HG03066 (cell line): Measurements from ENCODE around the gene PHETA2.
"Not testable (repeated sequence)": the region's sequence is repeated elsewhere in the genome, so short reads cannot be mapped to it uniquely, and the experiment has no call there.

Experiments used
- ATAC-seq: cut with Tn5 transposase; IDR thresholded peaks from one replicate; pipeline ENCODE4 v1.9.1; 2021; ENCODE audit warnings: low read depth; ENCODE audit not compliant: unreplicated experiment

PHETA2 gene

DNA sequence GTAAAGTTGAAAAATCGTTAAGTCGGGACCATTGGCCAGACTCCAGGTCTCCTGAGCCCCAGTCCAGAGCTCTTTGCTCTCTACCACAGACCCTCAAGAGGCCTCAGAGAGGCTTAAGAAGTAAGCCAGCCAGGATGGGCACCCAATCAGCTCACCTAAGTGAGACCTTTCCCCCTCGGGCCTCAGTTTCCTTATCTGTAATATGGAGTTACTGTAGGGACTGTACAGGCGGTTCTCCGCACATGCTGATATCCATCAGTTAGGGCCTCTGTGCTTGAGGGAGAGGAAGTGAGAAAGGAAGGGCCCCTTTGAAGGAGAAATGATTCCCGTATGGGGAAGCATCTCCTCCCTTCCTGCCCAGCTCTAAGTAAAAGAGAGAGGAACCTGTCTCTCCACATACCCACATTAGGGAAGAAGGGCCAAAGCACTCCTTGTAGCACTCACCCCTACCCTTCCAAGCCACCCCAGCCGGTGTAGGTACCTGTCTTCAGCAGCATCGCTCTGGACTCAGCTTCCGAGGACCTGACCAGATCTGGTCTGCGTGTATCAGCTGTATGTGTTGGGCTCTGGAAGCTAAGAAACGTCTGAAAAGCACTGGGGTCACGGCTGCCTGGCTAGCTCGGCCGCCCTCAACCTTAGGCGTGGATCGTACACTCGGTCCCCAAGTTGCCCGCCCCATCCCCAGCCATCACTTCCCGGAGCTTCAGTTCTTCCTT, 4.1 kb upstream of the PHETA2 start:
- peak; percentile 18 for ATAC-seq

DNA sequence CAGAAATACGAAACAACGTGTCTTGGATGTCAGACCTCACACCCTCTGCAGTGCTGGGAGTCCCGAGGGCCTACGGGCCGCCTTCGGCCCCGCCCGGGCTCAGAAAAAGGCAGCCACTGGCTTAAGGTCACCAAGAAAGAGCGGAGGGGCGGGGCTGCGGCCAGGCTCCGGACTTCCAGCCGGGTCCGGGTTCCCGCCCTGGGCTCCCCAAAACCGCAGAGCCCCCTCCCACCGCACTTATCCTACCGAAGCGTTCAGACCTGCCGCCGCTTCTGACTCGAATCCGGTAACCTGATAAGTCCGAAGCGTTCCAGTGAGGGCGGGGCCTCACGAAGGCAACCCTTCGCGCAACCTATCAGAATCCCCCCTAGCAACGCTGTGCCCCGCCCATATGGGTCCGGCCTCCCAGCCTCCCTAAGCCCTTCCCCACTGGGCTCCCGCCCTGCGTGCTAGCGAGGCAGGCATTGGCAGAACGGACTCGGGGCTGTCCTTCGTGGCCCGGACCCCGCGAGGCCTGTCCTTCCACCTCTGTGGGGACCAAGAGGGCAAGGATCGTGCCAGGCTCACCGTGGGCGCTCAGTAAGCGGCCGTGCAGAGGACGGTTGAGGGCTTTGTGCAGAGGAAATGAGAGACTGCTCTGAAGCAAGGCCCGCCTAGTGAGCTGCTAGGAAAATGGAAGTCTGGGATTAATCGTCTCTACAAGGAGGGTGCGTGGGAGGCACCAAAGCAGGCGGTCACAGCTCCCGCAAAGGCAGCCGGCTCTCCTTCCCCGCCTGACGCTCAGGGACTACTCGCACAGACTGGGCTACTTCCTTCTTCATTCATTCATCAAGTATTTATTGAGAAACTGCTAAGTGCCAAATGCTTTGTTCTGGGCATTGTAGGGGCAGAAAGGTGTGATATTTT, 3.3 kb upstream of the PHETA2 start, which contains the start of gene NAGA:
Gene NAGA (minus strand): TSS at position 296 of the 906 bp plus-strand sequence. CDS start 515 bp downstream, outside the sequence.
- ATAC-seq, result peak; percentile 88

DNA sequence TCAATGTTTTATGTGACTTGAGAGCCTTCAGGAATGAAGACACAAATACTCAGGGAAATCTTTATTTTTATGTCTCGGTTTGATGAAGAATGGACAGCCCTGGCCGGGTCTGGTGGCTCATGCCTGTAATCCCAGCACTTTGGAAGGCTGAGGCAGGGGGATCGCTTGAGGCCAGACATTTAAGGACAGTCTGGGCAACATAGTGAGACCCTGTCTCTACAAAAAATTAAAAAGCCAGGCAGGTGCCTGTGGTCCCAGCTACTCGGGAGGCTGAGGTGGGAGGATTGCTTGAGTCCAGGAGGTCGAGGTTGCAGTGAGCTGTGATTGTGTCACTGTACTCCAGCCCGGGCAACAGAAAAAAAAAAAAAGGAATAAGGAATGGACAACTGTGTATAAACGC, 2.5 kb upstream of the PHETA2 start:
- ATAC-seq, result not testable (repeated sequence)

DNA sequence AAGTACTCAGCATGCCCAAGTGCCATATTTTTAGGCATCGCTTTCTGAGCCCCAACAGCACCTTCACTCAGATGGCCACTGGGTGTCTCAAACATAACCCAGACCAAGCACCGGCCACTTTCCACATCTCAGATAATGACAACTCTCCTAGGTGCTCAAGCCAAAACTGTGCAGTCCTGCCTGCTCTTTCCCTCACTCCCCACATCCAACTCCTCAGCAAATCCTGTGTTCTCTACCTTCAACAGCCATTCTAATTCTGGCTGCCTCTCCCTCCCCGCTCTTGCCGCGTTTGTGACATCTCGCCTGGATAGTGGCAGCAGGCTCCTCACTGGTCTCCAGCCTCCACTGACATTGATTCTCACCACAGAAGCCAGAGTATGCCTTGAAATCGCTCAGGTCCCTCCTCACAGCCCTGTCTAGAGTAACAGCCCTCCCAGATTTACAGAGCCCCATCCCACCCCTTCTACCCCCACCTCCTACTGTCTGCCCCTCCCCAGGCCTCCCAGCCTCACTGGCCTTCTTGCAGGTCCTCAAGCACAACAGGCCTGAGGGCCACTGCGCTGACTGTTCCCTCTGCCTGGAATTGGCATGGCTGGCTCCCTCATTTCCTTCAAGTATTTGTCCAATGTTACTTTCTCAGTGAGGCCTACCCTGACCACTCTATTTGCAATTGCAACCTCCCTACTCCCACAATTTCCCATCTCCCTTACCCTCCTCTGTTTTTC, 1.3 kb upstream of the PHETA2 start:
- ATAC-seq, result no peak

DNA sequence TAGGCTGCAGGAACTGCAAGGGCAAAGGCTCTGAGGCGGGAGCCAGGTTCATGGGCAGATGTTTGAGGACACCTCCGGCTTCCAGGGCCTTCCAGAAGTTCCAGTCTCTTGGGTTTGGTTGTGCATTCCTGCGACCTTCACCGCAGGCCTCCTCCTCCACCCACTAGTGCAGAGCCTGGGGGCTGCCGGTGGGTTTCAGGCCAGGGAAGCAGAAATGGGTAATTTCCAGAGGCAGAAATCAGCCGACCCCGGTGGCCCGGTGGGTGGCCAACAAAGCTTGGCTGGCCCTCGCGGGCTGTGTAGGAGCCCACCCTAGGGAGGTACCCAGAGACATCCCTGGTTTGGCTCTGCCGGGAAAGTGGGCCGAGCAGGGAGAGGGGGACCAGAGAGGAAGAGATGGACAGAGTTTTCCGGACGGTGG, 417 bp upstream of the PHETA2 start:
- no peak for ATAC-seq

DNA sequence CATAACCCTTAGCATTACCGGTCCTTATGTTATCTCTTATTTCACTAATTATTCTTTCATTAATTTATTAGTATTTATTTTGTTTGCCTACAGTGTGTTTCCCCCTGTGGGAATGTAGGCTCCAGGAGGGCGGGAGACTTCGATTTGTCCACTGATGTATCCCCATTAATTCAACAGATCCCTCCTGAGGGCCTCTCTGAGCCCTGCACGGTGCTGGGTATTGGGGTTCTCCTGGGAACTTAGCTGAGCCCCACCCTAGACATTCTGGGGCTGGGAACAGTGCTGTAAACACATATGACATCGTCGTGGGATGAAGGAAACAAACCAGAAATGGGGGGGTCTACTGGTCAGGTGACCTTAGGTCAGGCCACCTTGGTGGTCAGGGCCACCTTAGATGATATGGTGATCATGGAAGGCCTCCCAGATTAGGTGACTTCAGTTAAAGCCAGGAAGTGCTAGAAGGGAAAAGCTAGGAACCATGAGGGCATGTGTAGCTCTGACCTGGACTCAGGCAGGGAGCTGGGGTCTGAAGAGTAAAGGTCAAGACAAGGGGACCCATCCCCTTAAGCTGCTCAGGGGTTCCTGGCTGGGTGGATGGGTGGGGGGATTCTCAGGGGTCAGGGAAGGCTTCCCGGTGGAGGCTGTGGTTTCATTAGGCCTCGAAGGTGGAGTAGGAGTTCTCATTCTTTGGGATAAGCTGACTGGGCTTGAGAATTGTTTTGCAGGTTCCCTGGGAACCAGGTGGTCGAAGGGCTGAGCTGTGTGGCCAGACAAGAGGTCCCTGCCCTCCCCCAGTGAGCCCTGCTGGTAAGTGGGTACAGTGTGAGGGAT, 1.0 kb downstream of the PHETA2 start:
- no peak for ATAC-seq

DNA sequence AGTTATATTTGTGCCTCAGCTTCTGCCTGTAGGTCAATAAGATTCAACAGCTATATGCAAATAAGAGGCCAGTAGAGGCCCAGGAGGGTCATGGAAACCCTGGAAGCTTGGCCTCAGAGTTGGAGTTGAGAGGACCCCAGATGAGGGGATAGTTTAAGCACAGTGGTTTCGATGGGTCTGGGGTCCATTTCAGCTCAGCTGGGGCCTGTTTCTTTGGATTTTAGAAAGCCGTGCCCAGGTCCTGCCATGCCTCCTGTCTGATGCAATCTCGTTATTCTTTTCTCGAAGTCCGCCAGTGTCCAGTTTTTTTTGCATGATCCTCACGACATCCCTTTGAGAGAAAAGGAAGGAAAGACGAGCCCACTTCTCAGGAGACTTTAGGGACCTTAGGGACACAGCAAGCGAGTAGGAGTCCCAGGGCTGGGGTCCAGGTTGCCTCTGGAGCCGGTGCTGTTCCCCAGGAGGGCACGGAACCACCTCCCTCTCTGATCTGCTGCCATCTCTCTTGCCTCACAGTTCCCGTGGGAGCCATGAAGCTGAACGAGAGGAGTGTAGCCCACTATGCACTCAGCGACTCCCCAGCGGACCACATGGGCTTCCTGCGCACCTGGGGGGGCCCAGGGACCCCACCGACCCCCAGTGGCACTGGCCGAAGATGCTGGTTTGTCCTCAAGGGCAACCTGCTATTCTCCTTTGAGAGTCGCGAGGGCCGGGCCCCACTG, 2.9 kb downstream of the PHETA2 start:
- ATAC-seq, result no peak

DNA sequence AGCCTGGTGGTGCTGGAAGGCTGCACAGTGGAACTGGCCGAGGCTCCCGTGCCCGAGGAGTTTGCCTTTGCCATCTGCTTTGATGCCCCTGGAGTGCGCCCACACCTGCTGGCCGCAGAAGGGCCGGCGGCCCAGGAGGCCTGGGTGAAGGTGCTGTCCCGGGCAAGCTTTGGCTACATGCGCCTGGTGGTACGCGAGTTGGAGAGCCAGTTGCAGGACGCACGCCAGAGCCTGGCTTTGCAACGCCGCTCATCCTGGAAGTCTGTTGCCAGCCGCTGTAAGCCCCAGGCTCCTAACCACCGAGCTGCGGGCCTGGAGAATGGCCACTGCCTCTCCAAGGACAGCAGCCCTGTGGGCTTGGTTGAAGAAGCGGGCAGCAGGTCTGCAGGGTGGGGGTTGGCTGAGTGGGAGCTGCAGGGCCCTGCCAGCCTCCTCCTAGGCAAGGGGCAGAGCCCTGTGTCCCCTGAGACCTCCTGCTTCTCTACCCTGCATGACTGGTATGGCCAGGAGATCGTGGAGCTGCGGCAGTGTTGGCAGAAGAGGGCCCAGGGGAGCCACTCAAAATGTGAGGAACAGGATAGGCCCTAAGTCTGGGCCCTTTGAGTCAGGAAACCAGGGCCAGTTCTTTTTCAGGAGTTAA, 3.6 kb downstream of the PHETA2 start:
- ATAC-seq, result no peak

DNA sequence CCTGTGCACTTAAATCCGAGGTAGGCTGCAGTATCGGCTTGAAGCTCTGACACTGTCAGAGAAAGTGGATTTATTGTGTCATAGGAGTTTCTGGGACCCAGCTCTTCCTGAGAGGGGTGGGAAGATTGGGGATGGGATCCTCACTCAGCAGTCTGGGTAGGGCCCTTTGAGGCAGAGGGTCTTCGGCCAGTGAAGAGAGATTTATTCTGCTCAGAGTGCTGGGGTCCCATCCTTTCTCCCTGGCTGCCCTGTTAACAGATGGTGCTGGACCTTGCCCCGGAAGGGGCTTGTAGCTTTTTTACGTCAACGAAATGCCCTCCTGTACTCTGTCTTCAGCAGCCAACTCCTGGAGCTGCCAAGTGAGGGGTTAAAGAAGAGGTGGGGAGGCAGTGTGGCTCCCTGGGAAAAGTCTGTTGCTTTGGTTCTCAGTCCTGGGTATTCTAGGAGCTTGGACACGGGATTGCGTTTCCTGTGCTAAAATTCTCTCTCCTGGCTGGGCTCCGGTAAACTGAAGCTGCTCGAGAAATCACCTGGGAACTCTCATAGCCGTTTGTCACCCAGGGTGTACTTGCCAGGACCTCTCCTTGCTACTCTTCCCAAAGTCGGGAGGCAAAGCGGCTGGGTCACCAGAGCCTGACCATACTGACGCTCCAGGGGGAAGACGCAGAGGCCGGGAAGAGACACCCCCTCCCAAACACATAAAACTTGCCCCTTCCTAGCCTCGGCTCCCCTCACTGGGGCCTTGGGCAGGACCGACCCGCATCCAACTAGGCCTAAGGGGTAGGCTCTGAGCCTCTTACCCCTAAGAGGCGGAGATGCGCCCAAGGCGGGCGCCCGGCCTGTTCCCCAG, 4.6 kb downstream of the PHETA2 start:
- ATAC-seq, result no peak

DNA sequence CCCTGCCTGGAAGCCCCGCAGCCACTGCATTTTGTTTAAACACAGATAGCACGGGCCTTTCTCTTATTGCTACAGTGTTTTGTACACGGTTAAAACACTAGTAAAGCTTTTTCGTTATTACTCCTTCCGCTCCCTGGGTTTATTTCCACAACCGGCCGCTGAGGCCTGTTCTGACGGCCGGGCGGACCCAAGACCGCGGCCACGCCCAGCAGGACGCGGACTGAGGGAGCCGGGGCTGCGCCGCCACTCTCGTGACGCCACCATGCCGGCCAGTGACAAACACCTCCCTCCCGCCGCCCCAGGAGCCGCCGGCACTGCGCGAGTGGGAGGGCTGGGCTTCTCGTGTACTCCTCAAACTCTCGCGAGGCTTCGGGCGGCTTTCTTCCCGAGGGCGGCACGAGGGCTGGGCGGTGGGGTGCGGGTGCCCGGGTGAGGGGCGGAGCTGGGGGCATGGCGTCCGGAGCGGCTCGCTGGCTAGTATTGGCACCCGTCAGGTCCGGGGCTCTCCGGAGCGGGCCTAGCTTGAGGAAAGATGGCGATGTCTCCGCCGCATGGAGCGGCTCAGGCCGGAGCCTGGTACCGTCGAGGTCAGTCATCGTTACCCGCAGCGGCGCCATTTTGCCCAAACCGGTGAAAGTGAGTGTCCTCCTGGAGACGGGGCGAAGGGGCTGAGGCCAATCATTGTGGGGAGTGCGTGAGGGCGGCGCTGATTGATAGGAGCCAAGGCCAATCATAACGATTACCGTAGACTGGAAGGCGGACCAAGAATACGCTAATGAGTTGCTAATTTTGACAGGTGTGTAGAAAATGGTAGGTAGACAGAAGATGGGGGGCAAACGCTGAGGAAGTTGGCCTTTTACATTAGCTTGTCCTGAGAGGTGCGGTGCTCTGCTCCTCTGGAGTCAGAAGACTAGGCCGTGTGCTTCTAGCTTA, 5.5 kb downstream of the PHETA2 start, which contains the start of gene SMDT1:
Gene SMDT1 (plus strand): TSS at position 382 of the 933 bp plus-strand sequence. CDS start 69 bp downstream, at position 451.
- peak; percentile 85 for ATAC-seq

DNA sequence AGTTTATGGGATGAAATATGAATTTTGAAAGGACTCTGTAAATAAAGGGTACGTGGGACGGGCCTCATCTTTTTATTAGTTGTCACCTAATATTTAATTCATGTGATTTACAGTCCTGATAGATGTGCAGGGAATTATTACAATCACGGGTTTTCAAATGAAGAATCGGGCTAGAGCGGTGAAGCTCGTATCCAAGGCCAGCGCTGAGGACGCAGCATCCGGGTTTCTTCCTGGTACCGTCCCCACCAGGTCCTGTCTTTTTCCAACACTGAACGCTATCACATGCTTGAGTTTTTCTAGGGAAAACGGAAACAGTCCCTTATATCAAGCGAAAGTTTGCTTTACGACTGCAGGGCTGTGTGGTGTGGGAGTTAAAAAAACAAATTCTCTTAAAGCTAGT, 6.2 kb downstream of the PHETA2 start:
- ATAC-seq, result no peak

DNA sequence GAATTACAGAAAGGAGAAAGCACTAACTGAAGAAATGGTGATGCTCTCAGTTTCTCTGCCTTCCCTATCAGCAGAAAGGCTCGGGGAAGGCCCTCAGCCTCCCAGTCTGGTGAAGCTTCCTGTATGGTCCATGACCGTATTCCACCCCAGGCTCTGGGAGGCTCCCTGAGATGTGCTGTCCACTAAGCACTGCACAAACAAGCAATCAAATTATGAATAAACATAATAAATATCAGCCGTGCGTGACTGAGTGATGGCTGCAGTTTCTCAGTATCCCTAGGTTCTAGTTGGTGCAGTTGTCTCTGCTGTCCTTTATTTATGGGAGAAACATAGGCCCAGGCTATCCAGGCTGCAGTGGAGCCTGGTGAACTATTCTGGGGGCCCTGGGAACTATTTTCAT, 9.1 kb downstream of the PHETA2 start:
- ATAC-seq, result no peak

DNA sequence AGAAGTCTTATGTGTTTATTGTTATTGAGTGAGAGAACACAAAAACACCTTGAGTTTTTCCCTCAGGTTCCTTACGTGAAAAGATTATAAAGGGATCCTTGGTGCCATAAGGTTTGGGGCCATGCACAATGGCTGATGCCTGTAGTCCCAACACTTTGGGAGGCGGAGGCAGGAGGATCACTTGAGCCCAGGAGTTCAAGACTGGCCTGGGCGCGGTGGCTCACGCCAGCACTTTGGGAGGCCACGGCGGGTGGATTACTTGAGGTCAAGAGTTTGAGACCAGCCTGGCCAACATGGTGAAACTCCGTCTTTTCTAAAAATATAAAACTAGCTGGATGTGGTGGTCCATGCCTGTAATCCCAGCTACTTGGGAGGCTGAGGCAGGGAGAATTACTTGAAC, 10.8 kb downstream of the PHETA2 start:
- no peak for ATAC-seq

DNA sequence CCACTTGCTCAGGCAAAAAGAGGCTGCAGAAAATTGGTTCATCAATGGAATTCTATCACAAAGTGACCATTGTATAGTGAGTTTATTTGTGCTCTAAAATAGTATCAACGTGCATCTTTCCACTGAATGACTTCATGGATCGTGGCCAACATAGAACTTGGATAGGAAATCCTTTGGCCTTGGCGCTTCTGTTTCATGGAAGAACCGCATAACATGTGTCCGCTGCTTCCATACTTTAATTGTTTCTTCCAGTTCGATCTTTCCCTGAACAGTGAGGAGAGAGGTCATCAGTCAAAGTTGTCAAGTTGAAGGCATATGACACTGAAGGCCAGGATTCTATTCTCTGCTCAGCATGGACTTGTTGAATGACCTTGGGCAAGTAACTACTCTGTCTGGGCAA, 12.0 kb downstream of the PHETA2 start:
- ATAC-seq, result no peak

DNA sequence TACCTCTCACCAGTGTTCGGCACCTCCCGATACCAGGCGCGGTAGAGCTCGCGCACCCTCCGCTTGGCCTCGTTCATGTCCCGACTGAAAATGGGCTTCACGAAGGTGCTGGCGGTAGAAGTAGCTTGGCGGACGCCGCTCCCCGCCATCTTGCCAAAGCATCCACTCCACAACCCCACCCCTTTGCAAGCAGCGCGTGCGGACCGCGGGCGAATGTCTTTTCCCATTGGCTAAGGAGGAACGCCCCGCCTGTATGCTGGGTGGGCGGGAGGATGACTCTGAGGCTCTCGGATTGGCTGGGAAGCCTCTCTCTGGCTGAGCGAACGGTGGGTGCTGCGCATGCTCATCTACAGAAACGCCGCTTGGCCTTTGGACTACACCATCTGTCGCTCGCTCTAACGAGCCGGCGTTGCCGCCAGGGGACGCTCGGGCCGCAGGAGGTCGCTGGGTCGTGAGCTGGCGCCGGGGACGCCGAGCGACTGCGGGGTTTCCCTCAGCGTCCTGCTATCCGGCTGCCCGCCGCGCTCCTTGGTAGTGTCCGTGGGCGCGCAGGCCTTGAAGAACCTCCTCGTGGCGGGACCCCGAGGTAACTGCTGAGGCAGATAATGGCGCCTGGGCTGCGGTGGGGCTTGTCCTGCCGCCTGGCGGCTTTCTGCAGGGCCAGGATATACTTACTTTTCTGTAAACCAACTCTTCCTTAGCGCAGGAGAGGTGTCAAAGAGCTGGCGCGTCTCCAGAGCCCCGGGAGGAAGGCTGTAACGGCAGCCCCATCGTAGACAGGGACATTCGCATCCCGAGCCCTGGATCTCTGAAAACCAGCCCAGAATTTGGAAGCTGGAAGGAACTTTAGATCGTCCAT, 16.8 kb downstream of the PHETA2 start, which contains the start of gene NDUFA6:
Gene NDUFA6 (minus strand): TSS at position 177 of the 859 bp plus-strand sequence. CDS start 28 bp downstream, at position 149.
- peak; percentile 90 for ATAC-seq

DNA sequence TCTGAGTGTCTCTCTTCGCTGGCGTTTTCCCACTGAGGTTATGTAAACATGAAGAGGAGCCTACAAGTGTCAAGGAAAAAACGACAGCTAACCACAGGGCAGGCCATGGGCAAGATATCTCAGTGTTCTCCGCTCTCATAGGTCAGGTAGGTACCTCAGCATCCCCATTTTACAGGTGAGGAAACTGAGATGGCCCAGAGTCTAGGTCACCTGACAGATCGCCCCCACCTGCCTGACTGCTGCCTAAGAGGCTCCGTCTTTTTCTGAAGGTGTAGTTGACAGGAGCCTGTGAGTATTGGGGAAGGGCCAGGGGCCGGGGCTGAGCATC, 17.4 kb downstream of the PHETA2 start:
- no peak for ATAC-seq
